Measurements from ENCODE around the gene GPR142.

Gene GPR142

DNA sequence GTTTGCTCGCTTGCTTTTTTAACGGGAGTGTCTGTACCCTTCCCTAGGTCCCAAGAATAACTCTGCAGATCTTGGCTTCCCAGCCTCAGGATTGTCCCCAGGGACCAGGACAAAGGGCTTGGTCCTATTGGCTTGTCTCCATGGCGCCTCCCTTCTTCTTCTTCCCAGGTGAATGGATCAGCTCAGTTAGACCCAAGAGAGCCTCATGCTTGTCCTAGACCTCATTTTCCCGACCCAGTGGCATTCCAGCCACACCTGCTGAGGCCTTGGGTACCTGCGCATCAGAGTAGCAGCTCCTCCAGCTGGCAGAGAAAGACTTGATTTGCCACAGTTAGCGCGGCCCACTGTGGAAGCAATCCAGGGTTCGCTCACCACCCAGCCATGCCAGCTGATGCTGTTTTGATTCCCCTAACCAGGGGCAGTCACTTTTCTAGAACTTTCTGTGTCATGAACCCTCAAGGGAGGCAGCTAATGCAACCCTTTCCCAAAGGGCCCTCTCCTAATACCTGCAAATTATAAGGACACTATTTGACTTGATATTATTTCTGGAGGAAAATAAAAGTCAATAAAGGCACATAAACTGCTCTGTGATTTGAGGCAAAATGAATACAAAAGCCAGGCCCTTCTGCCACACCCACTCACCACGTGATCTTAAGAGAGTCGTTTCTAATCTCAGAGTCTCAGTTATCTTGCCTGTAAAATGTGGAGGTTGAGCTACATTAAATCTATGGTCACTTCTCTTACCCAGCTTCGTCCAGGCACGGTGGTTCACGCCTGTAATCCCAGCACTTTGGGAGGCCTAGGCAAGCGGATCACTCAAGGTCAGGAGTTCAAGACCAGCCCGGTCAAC lies 13.9 kb downstream of the GPR142 start:
- in situ Hi-C loops (cut with MboI; ENCODE audit: low sequenced_read_pairs, unreplicated experiment), result no loop called here
- no peak for DNase-seq (ENCODE audit: low spot score)
- TF ChIP-seq CTCF (IDR thresholded peaks at IDR 0.05; ENCODE audit: borderline replicate concordance, control extremely low read depth, extremely low read depth, insufficient read depth, missing control alignments), result no peak

DNA sequence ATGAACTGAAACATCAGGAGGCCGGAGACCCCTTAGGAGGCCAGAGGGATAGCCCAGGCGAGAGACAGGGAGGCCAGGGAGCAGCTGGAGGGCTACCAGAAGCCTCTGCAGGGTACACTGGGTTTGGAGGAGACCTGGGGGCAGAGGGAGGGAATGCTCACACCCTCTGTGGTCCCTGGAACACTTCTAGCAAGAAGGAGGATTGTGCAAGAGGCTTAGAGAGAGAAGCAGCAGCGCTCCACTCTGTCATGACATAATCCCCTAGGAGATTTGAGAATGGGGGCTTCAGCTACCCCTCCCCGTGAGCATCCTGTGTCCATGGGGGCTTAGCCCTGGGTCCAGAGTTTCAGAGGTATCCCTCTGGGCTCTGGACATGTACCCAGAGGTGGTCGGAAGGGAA lies 15.8 kb downstream of the GPR142 start:
- in situ Hi-C loops (cut with MboI; ENCODE audit: low sequenced_read_pairs, unreplicated experiment), result no loop called here

GRCh38 chr17:74385201-74385600 lies 17.9 kb downstream of the GPR142 start:
- in situ Hi-C loops (cut with MboI; ENCODE audit: low sequenced_read_pairs, unreplicated experiment), result no loop called here
- TF ChIP-seq CTCF (IDR thresholded peaks at IDR 0.05; ENCODE audit: borderline replicate concordance, control extremely low read depth, extremely low read depth, insufficient read depth, missing control alignments), result no peak
- no peak for DNase-seq (ENCODE audit: low spot score)

More for the DNA sequence above, 15.8 kb downstream of the GPR142 start:
- DNase-seq (ENCODE audit: low spot score), result no peak
- TF ChIP-seq CTCF (IDR thresholded peaks at IDR 0.05; ENCODE audit: borderline replicate concordance, control extremely low read depth, extremely low read depth, insufficient read depth, missing control alignments), result no peak

DNA sequence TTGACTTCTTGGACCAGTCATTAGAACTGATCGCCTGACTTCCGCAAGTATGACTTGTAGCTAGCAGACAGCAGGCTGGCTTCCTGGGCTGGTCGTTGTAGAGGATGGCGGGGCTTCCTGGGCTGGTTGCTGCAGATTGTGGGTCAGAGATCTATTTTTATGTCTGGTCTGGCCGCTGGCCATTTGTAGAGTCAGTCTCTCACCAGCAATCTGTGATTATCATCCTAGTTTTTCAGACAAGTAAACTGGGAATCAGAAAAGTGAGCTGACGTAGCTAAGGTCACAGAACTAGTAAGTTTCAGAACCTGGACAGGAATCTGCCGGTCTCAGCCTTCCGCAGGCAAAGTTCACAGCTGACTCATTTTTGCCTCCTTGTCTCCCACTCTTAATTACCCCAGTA lies 19.1 kb downstream of the GPR142 start:
- no peak for TF ChIP-seq CTCF (IDR thresholded peaks at IDR 0.05; ENCODE audit: borderline replicate concordance, control extremely low read depth, extremely low read depth, insufficient read depth, missing control alignments)
- in situ Hi-C loops (cut with MboI; ENCODE audit: low sequenced_read_pairs, unreplicated experiment), result no loop called here
- DNase-seq (ENCODE audit: low spot score), result no peak

GRCh38 chr17:74387365-74388218 lies 20.3 kb downstream of the GPR142 start:
- in situ Hi-C loops (cut with MboI; ENCODE audit: low sequenced_read_pairs, unreplicated experiment), result no loop called here
- TF ChIP-seq CTCF (IDR thresholded peaks at IDR 0.05; ENCODE audit: borderline replicate concordance, control extremely low read depth, extremely low read depth, insufficient read depth, missing control alignments), result no peak
- DNase-seq (ENCODE audit: low spot score), result no peak

GRCh38 chr17:74389084-74389753 lies 21.9 kb downstream of the GPR142 start:
- no peak for TF ChIP-seq CTCF (IDR thresholded peaks at IDR 0.05; ENCODE audit: borderline replicate concordance, control extremely low read depth, extremely low read depth, insufficient read depth, missing control alignments)
- in situ Hi-C loops (cut with MboI; ENCODE audit: low sequenced_read_pairs, unreplicated experiment), result no loop called here
- DNase-seq (ENCODE audit: low spot score), result no peak

All from GM13976 (cell line).